Measurements from ENCODE around the gene MPG. TPM values are rescaled to one million over a fixed set of nuclear protein-coding genes. Genes with fewer than 3 reads are reported as not detected.

Gene MPG, protein sequence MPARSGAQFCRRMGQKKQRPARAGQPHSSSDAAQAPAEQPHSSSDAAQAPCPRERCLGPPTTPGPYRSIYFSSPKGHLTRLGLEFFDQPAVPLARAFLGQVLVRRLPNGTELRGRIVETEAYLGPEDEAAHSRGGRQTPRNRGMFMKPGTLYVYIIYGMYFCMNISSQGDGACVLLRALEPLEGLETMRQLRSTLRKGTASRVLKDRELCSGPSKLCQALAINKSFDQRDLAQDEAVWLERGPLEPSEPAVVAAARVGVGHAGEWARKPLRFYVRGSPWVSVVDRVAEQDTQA
- 55.2 to 81.0 TPM (median 72.5 TPM) in 5 replicates for total RNA-seq (2022; extraction: Qiagen RNA extraction)

DNA sequence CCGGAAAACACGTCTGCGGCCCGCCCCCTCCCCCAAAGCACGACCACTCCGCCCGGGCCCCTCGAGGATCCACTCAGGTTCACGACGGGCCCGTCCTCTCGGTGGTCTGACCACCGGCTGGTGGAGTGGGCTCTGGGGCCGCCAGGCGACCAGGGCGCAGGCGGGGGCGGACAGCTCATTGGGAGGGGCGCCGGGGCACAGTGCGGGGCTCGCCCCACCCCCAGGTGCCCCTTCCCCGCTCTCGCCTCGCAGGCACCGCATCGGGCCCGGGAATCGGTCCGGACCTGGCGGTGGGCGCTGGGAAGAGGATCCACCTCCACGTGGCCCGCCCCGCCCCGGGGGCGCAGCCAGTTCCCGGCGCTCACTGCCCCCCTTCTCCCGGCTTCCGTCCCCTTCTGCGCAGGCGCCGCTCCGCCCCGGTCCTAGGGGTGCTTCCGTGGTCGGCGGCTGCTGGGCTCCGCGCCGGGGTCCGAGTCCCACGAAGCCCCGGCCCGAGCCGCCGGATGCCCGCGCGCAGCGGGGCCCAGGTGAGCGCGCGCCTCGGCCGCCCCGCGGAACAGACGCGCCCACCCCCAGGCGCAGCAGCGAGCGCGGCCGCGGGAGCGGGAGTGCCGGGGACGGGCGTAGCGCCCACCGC, at the start of gene MPG:
Gene MPG, plus strand, starts transcription at position 419 of the 637 bp plus-strand sequence. Its CDS starts 85 bp downstream, at position 504.

DNA sequence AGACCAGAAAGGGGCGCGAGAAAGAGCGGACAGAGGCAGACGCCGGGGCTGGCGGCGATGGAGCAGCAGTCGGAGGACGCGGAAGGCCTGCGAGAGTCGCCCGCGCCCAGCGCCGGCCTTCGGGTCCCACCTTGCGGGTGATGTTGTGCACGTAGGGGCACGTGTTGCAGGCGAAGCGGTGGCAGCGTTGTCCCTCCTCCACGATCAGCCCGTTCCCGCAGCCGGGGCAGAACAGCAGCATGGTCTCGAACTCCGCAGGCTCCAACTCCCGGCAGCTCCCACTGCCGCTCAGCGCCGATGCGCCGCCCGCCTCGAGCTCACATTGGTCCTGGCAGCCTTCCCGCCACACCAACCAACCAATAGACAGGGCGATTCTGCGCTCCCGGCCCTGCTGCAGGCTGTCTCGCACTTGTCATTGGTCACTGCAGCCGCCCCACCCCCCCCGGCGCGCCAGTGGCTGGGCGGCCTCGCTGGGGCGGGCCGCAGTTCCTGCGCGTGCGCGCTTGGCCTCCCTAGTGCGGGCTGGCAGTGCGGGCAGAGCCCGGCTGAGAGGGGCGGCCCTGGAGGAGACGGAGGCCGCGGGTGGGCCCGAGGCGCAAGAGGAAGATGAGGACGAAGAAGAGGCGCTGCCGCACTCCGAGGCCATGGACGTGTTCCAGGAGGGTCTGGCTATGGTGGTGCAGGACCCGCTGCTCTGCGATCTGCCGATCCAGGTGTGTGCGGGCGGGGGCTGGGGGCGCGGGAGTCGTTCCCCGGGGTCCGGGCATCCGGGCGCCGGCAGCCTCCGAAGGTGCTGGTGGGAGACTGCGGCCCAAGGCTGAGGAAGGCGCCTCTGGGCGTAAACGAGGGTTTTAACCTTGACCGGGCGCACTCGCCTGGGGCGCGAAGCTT, 24.4 kb upstream of the MPG start, which contains the start of the genes POLR3K and SNRNP25:
Gene POLR3K, minus strand, starts transcription at position 263 of the 891 bp plus-strand sequence. Its CDS starts 22 bp downstream, at position 241.
Gene SNRNP25, plus strand, starts transcription at position 483 of the 891 bp plus-strand sequence. Its CDS starts 189 bp downstream, at position 672.

DNA sequence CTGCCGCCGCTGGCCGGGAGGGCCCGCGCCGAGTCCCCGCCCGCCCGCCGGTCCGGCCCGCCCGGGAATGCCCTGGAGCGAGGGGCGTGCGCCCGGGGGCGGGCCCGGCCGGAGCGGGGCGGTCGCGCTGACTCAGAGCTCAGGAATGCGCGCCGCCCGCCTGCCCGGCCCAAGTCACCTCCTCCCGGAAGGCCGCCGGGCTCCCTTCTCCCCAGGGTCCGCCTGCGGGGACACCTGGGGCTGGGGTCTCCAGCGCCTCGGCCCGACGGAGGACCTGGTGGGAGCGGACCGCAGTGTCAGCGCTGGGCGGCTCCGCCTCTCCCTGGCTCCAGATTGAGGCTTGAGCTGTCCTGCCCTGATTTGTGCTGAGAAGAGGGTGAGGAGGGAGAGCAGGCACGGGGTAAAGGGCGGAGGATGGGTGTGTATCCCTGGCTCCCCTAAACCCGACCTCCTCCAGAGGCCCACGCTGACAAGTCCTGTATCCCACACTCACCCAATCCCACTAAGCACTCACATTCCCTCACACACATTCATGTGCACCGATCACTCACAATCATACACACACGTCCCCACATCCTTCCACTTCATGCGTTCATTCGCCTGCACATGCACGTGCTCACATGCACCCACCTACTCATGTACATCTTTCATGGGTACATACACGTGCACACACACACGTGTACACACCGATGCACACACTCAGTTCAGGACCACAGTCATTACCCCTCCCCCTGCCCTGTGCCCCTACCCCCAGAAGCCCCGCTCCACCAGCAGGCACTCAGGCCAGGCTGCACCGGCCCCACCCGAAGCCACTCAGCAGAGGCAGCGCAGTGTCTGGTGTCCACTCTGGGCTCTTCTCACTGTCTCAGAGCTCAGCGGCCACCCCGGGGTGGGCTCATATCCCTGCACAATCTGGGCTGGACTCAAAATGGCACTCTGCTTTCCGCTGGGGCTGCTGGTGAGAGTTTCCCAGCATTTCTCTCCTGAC, 5.2 kb upstream of the MPG start, which contains the start of gene RHBDF1:
Gene RHBDF1, minus strand, starts transcription at position 71 of the 988 bp plus-strand sequence. CDS start 7,616 bp downstream, outside the sequence.

Other genes starting within 250 kb of the MPG start
- 32.4 to 39.7 TPM (median 35.7 TPM) in 5 replicates for gene POLR3K, start 24.6 kb upstream of the MPG start, total RNA-seq (2022; extraction: Qiagen RNA extraction)
- 64.7 to 76.8 TPM (median 70.2 TPM) in 5 replicates for gene SNRNP25, start 24.4 kb upstream of the MPG start, total RNA-seq (2022; extraction: Qiagen RNA extraction)
- 22.6 to 32.3 TPM (median 29.3 TPM) in 5 replicates for gene RHBDF1, start 5.6 kb upstream of the MPG start, total RNA-seq (2022; extraction: Qiagen RNA extraction)
- gene NPRL3, start 60.4 kb downstream of the MPG start, total RNA-seq (2022; extraction: Qiagen RNA extraction): 21.0 to 29.7 TPM (median 26.8 TPM) in 5 replicates
- gene HBZ, start 74.4 kb downstream of the MPG start, total RNA-seq (2022; extraction: Qiagen RNA extraction): 0.19 TPM in 1 of 5 replicates, not detected in the others
- not detected in 5 replicates for gene HBM, start 87.8 kb downstream of the MPG start, total RNA-seq (2022; extraction: Qiagen RNA extraction)
- 0.47 to 0.97 TPM (median 0.68 TPM) in 4 of 5 replicates, not detected in the other for gene HBA2, start 94.7 kb downstream of the MPG start, total RNA-seq (2022; extraction: Qiagen RNA extraction)
- 0.87 to 2.8 TPM (median 1.5 TPM) in 4 of 5 replicates, not detected in the other for gene HBA1, start 98.5 kb downstream of the MPG start, total RNA-seq (2022; extraction: Qiagen RNA extraction)
- gene HBQ1, start 102.2 kb downstream of the MPG start, total RNA-seq (2022; extraction: Qiagen RNA extraction): 4.6 to 8.2 TPM (median 7.1 TPM) in 5 replicates
- 41.1 to 48.4 TPM (median 46.1 TPM) in 5 replicates for gene LUC7L, start 151.2 kb downstream of the MPG start, total RNA-seq (2022; extraction: Qiagen RNA extraction)
- 40.8 to 49.2 TPM (median 48.4 TPM) in 5 replicates for gene FAM234A, start 156.6 kb downstream of the MPG start, total RNA-seq (2022; extraction: Qiagen RNA extraction)
- gene RGS11, start 197.7 kb downstream of the MPG start, total RNA-seq (2022; extraction: Qiagen RNA extraction): 3.4 to 5.4 TPM (median 4.9 TPM) in 5 replicates
- 2.7 to 3.4 TPM (median 3.2 TPM) in 5 replicates for gene ARHGDIG, start 202.4 kb downstream of the MPG start, total RNA-seq (2022; extraction: Qiagen RNA extraction)
- 0.11 to 0.65 TPM (median 0.42 TPM) in 5 replicates for gene PDIA2, start 204.9 kb downstream of the MPG start, total RNA-seq (2022; extraction: Qiagen RNA extraction)